NCI-H446 treated with DMSO at 0.1 percent for 48 hours (cell line): ENCODE data around the gene CNNM4.

Experiments
- DNase-seq: peaks from one replicate; lab custom pipeline; 2025; lab: John Stamatoyannopoulos, UW

Gene CNNM4

GRCh38 chr2:96811917-96812316 is 51.2 kb downstream of the CNNM4 start:
- DNase-seq: no peak

- no peak for DNase-seq
These were observed 53.0 kb downstream of the CNNM4 start for GRCh38 chr2:96813656-96814055.

- peak; percentile 37 for DNase-seq
These were observed 54.8 kb downstream of the CNNM4 start for GRCh38 chr2:96815326-96816126.

GRCh38 chr2:96816127-96816835 is 55.6 kb downstream of the CNNM4 start, which contains the start of gene CNNM3:
Gene CNNM3, plus strand, starts transcription at chr2:96816268. Its CDS starts 10 bp downstream, at chr2:96816278.
- peak; percentile 78 for DNase-seq

- DNase-seq: no peak
These were observed 56.4 kb downstream of the CNNM4 start for GRCh38 chr2:96816836-96817702.

- no peak for DNase-seq
These were observed 57.2 kb downstream of the CNNM4 start for GRCh38 chr2:96817882-96818281.

GRCh38 chr2:96819128-96819875 is 58.6 kb downstream of the CNNM4 start:
- no peak for DNase-seq

- DNase-seq: no peak
These were observed 59.3 kb downstream of the CNNM4 start for GRCh38 chr2:96819876-96820511.

GRCh38 chr2:96821113-96821675 is 60.5 kb downstream of the CNNM4 start:
- no peak for DNase-seq

GRCh38 chr2:96822786-96823185 is 62.1 kb downstream of the CNNM4 start:
- no peak for DNase-seq

- no peak for DNase-seq
These were observed 62.5 kb downstream of the CNNM4 start for GRCh38 chr2:96823198-96823597.

GRCh38 chr2:96824079-96824870 is 63.6 kb downstream of the CNNM4 start:
- DNase-seq: no peak

- DNase-seq: no peak
These were observed 64.4 kb downstream of the CNNM4 start for GRCh38 chr2:96825057-96825456.

- no peak for DNase-seq
These were observed 66.0 kb downstream of the CNNM4 start for GRCh38 chr2:96826546-96827278.

- no peak for DNase-seq
These were observed 67.7 kb downstream of the CNNM4 start for GRCh38 chr2:96828436-96828835.

GRCh38 chr2:96828874-96829273 is 68.2 kb downstream of the CNNM4 start:
- DNase-seq: no peak

GRCh38 chr2:96830044-96830562 is 69.4 kb downstream of the CNNM4 start:
- DNase-seq: no peak

GRCh38 chr2:96831679-96832078 is 71.0 kb downstream of the CNNM4 start:
- DNase-seq: no peak

GRCh38 chr2:96832408-96832753 is 71.7 kb downstream of the CNNM4 start:
- DNase-seq: no peak
